GM23338 (cell line): ENCODE data around the gene PHF23. TPM values are rescaled to one million over a fixed set of nuclear protein-coding genes. Genes with fewer than 3 reads are reported as not detected.

Experiments
- ATAC-seq: fragments of 200-7000 bp; cut with Tn5 transposase; 3 replicates; pipeline ENCODE4 v1.9.1; 2020
- DNase-seq: peaks from one replicate; pipeline ENCODE4 v3.0.0-alpha.2; 2015; ENCODE audit warnings: low spot score
- H2AFZ ChIP-seq: fragments of 200-600 bp; sonication (generic); 2 replicates; pipeline ENCODE4 v1.8.0; 2016; ENCODE audit warnings: antibody characterized with exemption, mild to moderate bottlenecking, moderate library complexity
- H3F3A ChIP-seq: fragments of 200-600 bp; sonication (generic); replicated peaks from 2 replicates; pipeline ENCODE4 v1.8.0; 2017; ENCODE audit warnings: antibody characterized with exemption, mixed run types, low read depth
- H3K27ac ChIP-seq: fragments of 200-600 bp; sonication (generic); 2 replicates; pipeline ENCODE4 v1.6.1; 2016; ENCODE audit warnings: low read depth
- H3K27me3 ChIP-seq: fragments of 200-600 bp; sonication (generic); 2 replicates; pipeline ENCODE4 v1.8.0; 2016; ENCODE audit warnings: mild to moderate bottlenecking, mixed run types, moderate library complexity; ENCODE audit not compliant: insufficient read depth
- H3K36me3 ChIP-seq: fragments of 200-600 bp; sonication (generic); 2 replicates; pipeline ENCODE4 v1.8.0; 2016; ENCODE audit warnings: mild to moderate bottlenecking; ENCODE audit not compliant: insufficient read depth
- H3K4me1 ChIP-seq: fragments of 200-600 bp; sonication (generic); 2 replicates; pipeline ENCODE4 v1.8.0; 2016; ENCODE audit warnings: mild to moderate bottlenecking, moderate library complexity; ENCODE audit not compliant: insufficient read depth
- H3K4me2 ChIP-seq: fragments of 200-600 bp; sonication (generic); 2 replicates; pipeline ENCODE4 v1.7.1; 2017; ENCODE audit warnings: mixed run types
- H3K4me3 ChIP-seq: fragments of 200-600 bp; sonication (generic); 2 replicates; pipeline ENCODE4 v1.6.1; 2016; ENCODE audit warnings: mixed run types
- H3K79me2 ChIP-seq: fragments of 200-600 bp; sonication (generic); replicated peaks from 2 replicates; pipeline ENCODE4 v1.8.0; 2017; ENCODE audit warnings: mild to moderate bottlenecking; ENCODE audit not compliant: insufficient read depth
- H3K9me2 ChIP-seq: fragments of 200-600 bp; sonication (generic); 2 replicates; pipeline ENCODE4 v1.8.0; 2017; ENCODE audit not compliant: insufficient read depth
- H4K20me1 ChIP-seq: fragments of 200-600 bp; sonication (generic); replicated peaks from 2 replicates; pipeline ENCODE4 v1.8.0; 2017; ENCODE audit warnings: mild to moderate bottlenecking; ENCODE audit not compliant: insufficient read depth
- H3K27ac Mint-ChIP-seq: 2 replicates; pipeline ENCODE4 v1.8.0; 2020; ENCODE audit warnings: inconsistent platforms, mild to moderate bottlenecking, moderate library complexity, mixed read lengths
- H3K27me3 Mint-ChIP-seq: 3 replicates; pipeline ENCODE4 v1.8.0; 2022; ENCODE audit warnings: low read depth, mild to moderate bottlenecking, moderate library complexity, mixed read lengths, inconsistent platforms; ENCODE audit not compliant: insufficient read depth, poor library complexity
- H3K36me3 Mint-ChIP-seq: 3 replicates; pipeline ENCODE4 v1.8.0; 2021; ENCODE audit warnings: low read depth, mild to moderate bottlenecking, inconsistent platforms, moderate library complexity, mixed read lengths
- H3K4me1 Mint-ChIP-seq: 3 replicates; pipeline ENCODE4 v1.8.0; 2020; ENCODE audit warnings: mild to moderate bottlenecking, inconsistent platforms, mixed read lengths
- H3K4me3 Mint-ChIP-seq: 3 replicates; pipeline ENCODE4 v1.8.0; 2021; ENCODE audit warnings: moderate library complexity, mild to moderate bottlenecking, inconsistent platforms, mixed read lengths
- H3K9me3 Mint-ChIP-seq: 3 replicates; pipeline ENCODE4 v1.8.0; 2020; ENCODE audit warnings: moderate library complexity, mild to moderate bottlenecking, inconsistent platforms, mixed read lengths
- CREB1 ChIP-seq: fragments of 250-450 bp; sonication (Bioruptor Pico); IDR thresholded peaks from 2 replicates; pipeline ENCODE4 v1.5.0; 2020; ENCODE audit warnings: low read depth, mild to moderate bottlenecking, moderate library complexity
- EZH2 ChIP-seq: fragments of 200-600 bp; sonication (generic); IDR thresholded peaks from one replicate; pipeline ENCODE4 v1.8.0; 2017; ENCODE audit warnings: antibody characterized with exemption, mild to moderate bottlenecking, low read depth; ENCODE audit not compliant: unreplicated experiment
- POLR2AphosphoS5 ChIP-seq: IDR thresholded peaks from 2 replicates; pipeline ENCODE4 v1.6.1; 2016; ENCODE audit warnings: antibody characterized with exemption, low read depth
- STAT1 ChIP-seq: IDR thresholded peaks from one replicate; pipeline ENCODE4 v1.6.1; 2016; ENCODE audit warnings: antibody characterized with exemption; ENCODE audit not compliant: unreplicated experiment
- ZNF114 ChIP-seq: fragments of 250-450 bp; sonication (Bioruptor Pico); IDR thresholded peaks from 2 replicates; pipeline ENCODE4 v1.5.0; 2020; ENCODE audit warnings: mild to moderate bottlenecking, moderate library complexity
- polyA plus RNA-seq: library from polyadenylated mRNA; unstranded; fragments of >200 nt; fragmentation: Nextera tagmentation; extraction: Ambion mirVana; gene quantifications from 2 replicates; pipeline ENCODE4 v1.2.1, GENCODE V29; 2016
- total RNA-seq: library from RNA; depleted of rRNA; stranded (reverse); fragments of >200 nt; shearing (Covaris generic); gene quantifications from 2 replicates; pipeline ENCODE4 v1.2.3, GENCODE V29; 2014
- TF ChIP-seq, protein P1 (sequence below): IDR thresholded peaks from 2 replicates; pipeline ENCODE4 v1.6.1; 2016; ENCODE audit warnings: antibody characterized with exemption
- TF ChIP-seq, protein P2 (sequence below), 2 experiments: fragments of 200-600 bp in 1 of 2; sonication (generic) in 1 of 2; conservative IDR thresholded peaks; 2 replicates each; pipeline versions ENCODE4 v1.5.1 to v1.6.1; 2016 to 2017; ENCODE audit warnings: antibody characterized with exemption in 2 of 2, low read depth in 2 of 2, mild to moderate bottlenecking in 2 of 2, moderate library complexity in 1 of 2
- TF ChIP-seq, protein P3 (sequence below): fragments of 250-450 bp; sonication (Bioruptor Pico); IDR thresholded peaks from 2 replicates; pipeline ENCODE4 v1.5.0; 2020; ENCODE audit warnings: mild to moderate bottlenecking, moderate library complexity

The PHF23 gene
- total and polyA plus RNA-seq, 2 experiments from 2014 or later: 35.4 to 51.0 TPM

- Mint-ChIP-seq H3K4me1 (peaks cover 65% of the 10 kb centered on the region), H3K36me3 (peaks cover 13% of the 10 kb centered on the region), H3K9me3 (no peaks in the 10 kb centered on the region; the same call in 2 of the 3 replicates), H3K27ac (peak overlapping the region; percentile 57), H3K27me3 (peaks cover 14% of the 10 kb centered on the region), H3K4me3 (peak overlapping the region; percentile 69)
- peaks cover 22% of the 10 kb centered on the region for H3F3A ChIP-seq
- H4K20me1 ChIP-seq: peaks cover 10% of the 10 kb centered on the region
- H3K79me2 ChIP-seq: peaks cover 54% of the 10 kb centered on the region
- peaks cover 46% of the 10 kb centered on the region for H3K4me1 ChIP-seq
- ATAC-seq: peak; percentile 62
- H3K27ac ChIP-seq: peak overlapping the region; percentile 90; the same call in 1 of the 2 replicates
- H3K9me2 ChIP-seq: no peaks in the 10 kb centered on the region
- H3K4me3 ChIP-seq: peak overlapping the region; percentile 67
- peak overlapping the region; percentile 80 for H3K4me2 ChIP-seq
- peak; percentile 87 for DNase-seq
- no peaks in the 10 kb centered on the region for H3K27me3 ChIP-seq
- no peak overlapping the region for H2AFZ ChIP-seq
- H3K36me3 ChIP-seq: peaks cover 1% of the 10 kb centered on the region; the same call in 1 of the 2 replicates
- TF ChIP-seq, protein P1, sequence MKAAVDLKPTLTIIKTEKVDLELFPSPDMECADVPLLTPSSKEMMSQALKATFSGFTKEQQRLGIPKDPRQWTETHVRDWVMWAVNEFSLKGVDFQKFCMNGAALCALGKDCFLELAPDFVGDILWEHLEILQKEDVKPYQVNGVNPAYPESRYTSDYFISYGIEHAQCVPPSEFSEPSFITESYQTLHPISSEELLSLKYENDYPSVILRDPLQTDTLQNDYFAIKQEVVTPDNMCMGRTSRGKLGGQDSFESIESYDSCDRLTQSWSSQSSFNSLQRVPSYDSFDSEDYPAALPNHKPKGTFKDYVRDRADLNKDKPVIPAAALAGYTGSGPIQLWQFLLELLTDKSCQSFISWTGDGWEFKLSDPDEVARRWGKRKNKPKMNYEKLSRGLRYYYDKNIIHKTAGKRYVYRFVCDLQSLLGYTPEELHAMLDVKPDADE: no peak
- TF ChIP-seq, protein P2, sequence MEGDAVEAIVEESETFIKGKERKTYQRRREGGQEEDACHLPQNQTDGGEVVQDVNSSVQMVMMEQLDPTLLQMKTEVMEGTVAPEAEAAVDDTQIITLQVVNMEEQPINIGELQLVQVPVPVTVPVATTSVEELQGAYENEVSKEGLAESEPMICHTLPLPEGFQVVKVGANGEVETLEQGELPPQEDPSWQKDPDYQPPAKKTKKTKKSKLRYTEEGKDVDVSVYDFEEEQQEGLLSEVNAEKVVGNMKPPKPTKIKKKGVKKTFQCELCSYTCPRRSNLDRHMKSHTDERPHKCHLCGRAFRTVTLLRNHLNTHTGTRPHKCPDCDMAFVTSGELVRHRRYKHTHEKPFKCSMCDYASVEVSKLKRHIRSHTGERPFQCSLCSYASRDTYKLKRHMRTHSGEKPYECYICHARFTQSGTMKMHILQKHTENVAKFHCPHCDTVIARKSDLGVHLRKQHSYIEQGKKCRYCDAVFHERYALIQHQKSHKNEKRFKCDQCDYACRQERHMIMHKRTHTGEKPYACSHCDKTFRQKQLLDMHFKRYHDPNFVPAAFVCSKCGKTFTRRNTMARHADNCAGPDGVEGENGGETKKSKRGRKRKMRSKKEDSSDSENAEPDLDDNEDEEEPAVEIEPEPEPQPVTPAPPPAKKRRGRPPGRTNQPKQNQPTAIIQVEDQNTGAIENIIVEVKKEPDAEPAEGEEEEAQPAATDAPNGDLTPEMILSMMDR (conservative IDR thresholded peaks at IDR 0.05; ENCODE audit: low read depth in 2 of 2): 0 out of 4 replicates have a peak, but pooled peaks of 1 of the 2 experiments have one; percentile 0
Observed at GRCh38 chr17:7208027-7208571, 31.2 kb downstream of the PHF23 start.

DNA sequence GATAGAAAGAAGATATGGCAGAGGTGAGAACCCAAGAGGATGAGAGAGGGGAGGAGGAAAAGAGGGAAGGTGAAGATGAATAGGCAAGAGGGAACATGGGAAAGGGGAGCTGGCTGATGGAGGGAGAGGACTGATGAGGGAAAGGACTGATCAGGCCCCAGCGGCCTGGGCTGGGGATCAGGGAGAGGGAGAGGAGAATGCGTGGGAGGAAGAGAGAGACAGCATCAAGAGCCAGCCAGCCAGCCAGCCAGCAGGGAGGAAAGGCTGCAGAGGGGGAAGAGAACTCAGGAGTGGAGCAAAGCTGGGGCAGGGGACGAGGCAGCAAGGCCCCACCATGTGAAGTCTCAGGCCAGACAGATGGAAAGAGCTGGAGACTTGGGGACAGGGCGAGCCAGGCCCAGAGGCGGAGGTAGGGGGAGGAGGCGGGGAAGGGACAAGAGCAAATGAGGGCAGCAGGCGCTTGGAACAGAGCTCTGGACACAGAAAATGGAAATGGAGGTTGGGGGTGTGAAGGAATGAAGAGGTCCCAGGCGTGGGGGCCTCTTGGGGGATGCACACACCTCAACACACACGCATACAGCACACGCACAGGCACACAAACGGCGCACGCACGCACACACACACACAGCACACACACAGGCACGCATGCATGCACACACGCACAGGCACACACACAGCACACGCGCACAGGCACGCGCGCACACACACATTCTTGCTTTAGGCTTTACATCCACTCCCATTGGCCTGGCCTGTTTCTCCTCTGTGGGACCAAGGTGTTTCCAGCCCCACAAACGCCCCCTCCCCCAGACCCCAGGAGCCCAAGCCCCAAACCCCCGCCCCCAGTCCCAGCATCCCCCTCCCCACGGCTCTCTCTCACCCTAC lies 31.9 kb downstream of the PHF23 start:
- no peak overlapping the region for H3K27ac ChIP-seq
- Mint-ChIP-seq H3K27me3 (peaks cover 17% of the 10 kb centered on the region), H3K27ac (peak overlapping the region; percentile 83; the same call in 1 of the 2 replicates), H3K4me3 (peak overlapping the region; percentile 69), H3K9me3 (no peaks in the 10 kb centered on the region; the same call in 2 of the 3 replicates), H3K4me1 (peaks cover 63% of the 10 kb centered on the region), H3K36me3 (peaks cover 20% of the 10 kb centered on the region)
- peak overlapping the region; percentile 80 for H3K4me2 ChIP-seq
- H3K9me2 ChIP-seq: no peaks in the 10 kb centered on the region
- peaks cover 43% of the 10 kb centered on the region for H3K4me1 ChIP-seq
- H3K36me3 ChIP-seq: peaks cover 9% of the 10 kb centered on the region
- peaks cover 47% of the 10 kb centered on the region for H3K79me2 ChIP-seq
- peaks cover 10% of the 10 kb centered on the region for H4K20me1 ChIP-seq
- H3F3A ChIP-seq: peaks cover 25% of the 10 kb centered on the region
- ATAC-seq: no peak
- no peak overlapping the region for H2AFZ ChIP-seq
- peak overlapping the region; percentile 67 for H3K4me3 ChIP-seq
- H3K27me3 ChIP-seq: no peaks in the 10 kb centered on the region
- no peak for DNase-seq
- TF ChIP-seq STAT1 (no peak), ZNF114 (CRISPR knock-in tag) (no peak), CREB1 (CRISPR knock-in tag) (no peak), POLR2AphosphoS5 (no peak), EZH2 (no peak)
- TF ChIP-seq, protein P3, sequence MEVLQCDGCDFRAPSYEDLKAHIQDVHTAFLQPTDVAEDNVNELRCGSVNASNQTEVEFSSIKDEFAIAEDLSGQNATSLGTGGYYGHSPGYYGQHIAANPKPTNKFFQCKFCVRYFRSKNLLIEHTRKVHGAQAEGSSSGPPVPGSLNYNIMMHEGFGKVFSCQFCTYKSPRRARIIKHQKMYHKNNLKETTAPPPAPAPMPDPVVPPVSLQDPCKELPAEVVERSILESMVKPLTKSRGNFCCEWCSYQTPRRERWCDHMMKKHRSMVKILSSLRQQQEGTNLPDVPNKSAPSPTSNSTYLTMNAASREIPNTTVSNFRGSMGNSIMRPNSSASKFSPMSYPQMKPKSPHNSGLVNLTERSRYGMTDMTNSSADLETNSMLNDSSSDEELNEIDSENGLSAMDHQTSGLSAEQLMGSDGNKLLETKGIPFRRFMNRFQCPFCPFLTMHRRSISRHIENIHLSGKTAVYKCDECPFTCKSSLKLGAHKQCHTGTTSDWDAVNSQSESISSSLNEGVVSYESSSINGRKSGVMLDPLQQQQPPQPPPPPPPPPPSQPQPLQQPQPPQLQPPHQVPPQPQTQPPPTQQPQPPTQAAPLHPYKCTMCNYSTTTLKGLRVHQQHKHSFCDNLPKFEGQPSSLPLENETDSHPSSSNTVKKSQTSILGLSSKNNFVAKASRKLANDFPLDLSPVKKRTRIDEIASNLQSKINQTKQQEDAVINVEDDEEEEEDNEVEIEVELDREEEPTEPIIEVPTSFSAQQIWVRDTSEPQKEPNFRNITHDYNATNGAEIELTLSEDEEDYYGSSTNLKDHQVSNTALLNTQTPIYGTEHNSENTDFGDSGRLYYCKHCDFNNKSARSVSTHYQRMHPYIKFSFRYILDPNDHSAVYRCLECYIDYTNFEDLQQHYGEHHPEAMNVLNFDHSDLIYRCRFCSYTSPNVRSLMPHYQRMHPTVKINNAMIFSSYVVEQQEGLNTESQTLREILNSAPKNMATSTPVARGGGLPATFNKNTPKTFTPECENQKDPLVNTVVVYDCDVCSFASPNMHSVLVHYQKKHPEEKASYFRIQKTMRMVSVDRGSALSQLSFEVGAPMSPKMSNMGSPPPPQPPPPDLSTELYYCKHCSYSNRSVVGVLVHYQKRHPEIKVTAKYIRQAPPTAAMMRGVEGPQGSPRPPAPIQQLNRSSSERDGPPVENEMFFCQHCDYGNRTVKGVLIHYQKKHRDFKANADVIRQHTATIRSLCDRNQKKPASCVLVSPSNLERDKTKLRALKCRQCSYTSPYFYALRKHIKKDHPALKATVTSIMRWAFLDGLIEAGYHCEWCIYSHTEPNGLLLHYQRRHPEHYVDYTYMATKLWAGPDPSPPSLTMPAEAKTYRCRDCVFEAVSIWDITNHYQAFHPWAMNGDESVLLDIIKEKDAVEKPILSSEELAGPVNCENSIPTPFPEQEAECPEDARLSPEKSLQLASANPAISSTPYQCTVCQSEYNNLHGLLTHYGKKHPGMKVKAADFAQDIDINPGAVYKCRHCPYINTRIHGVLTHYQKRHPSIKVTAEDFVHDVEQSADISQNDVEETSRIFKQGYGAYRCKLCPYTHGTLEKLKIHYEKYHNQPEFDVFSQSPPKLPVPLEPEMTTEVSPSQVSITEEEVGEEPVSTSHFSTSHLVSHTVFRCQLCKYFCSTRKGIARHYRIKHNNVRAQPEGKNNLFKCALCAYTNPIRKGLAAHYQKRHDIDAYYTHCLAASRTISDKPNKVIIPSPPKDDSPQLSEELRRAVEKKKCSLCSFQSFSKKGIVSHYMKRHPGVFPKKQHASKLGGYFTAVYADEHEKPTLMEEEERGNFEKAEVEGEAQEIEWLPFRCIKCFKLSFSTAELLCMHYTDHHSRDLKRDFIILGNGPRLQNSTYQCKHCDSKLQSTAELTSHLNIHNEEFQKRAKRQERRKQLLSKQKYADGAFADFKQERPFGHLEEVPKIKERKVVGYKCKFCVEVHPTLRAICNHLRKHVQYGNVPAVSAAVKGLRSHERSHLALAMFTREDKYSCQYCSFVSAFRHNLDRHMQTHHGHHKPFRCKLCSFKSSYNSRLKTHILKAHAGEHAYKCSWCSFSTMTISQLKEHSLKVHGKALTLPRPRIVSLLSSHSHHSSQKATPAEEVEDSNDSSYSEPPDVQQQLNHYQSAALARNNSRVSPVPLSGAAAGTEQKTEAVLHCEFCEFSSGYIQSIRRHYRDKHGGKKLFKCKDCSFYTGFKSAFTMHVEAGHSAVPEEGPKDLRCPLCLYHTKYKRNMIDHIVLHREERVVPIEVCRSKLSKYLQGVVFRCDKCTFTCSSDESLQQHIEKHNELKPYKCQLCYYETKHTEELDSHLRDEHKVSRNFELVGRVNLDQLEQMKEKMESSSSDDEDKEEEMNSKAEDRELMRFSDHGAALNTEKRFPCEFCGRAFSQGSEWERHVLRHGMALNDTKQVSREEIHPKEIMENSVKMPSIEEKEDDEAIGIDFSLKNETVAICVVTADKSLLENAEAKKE: no peak
